HG02885 (cell line): ENCODE measurements around the gene TEF.

ENCODE experiments used
- ATAC-seq: cut with Tn5 transposase; IDR thresholded peaks from one replicate; pipeline ENCODE4 v1.9.1; 2021; ENCODE audit warnings: mild to moderate bottlenecking; ENCODE audit not compliant: unreplicated experiment, poor library complexity

The TEF gene

DNA sequence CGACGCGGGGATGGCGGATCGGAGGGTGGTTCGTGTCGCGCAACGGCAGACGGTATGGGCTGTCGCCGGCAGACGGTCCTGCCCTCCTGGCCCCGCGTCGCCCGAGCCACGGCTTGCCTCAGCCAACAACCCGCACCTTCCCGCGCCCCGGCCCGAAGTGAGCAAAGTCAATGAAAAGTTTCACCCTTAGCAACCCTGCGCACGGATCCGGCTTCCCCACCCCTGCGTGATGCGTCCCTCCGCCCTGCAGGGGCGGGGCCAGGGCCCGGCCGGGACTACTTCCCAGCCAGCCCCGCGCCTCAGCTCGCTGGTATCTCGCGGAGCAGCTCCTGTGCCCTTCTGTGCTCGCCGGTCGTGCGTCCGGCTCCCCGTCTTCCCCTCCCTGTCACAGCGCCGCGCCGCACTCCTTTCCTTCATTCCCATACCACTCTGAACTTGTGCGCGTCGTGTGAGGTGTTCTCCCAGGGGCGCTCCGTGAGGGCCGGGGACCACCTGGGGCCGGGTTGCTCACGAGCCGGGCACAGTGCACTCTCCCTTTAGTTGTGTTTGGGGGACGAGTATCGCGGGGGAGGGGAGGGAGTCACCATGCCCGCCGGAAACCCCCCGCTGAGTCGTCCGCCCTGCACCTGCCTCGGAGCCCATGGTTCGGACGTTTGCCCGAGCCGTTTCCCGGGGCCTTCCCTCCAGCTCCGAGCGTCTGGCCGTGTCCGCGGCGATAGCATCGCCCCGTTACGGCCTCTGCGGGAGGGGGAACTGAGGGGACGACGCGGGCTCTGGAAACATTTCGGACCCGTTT is 65.1 kb downstream of the TEF start, which contains the start of gene TOB2:
Gene TOB2, minus strand, starts transcription at position 163 of the 796 bp plus-strand sequence. CDS start 9,456 bp downstream, outside the sequence.
- peak; percentile 51 for ATAC-seq

DNA sequence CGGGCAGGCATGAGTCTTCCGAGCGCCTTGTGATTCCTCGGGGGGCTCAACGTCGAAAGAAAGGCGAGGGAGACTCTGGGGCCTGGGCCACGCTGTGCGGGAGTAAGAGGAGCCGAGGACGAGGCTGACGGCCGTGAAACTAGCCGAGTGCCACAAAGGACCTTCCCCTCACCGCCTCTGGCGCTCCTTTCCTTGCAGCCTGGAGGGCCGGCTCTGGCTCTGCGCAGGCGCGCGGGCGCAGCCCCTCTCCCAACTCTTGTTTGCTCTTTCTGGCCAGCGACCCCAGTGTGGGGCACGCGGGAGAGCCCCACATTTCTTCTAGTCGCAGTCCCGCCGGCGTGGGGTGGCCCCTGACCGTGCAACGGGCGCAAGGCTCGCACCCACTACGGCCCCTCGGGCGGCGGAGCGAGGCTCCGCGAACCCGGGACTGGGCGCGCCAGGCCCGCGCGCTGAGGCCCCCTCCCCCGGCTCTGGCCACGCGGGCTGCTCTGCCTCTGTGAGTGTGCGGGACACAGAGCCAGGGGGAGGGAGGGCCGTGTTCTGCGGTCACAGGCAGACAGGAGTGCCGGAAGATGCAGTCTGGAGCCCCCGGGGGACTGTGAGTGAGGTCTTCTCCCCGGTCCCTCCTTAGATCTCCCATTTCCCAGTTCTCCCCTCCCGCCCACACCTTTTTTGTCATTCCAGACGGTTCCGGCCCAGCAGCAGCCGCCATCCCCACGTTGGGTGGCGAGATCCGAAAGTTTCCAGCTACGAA is 65.9 kb downstream of the TEF start:
- ATAC-seq, result no peak

DNA sequence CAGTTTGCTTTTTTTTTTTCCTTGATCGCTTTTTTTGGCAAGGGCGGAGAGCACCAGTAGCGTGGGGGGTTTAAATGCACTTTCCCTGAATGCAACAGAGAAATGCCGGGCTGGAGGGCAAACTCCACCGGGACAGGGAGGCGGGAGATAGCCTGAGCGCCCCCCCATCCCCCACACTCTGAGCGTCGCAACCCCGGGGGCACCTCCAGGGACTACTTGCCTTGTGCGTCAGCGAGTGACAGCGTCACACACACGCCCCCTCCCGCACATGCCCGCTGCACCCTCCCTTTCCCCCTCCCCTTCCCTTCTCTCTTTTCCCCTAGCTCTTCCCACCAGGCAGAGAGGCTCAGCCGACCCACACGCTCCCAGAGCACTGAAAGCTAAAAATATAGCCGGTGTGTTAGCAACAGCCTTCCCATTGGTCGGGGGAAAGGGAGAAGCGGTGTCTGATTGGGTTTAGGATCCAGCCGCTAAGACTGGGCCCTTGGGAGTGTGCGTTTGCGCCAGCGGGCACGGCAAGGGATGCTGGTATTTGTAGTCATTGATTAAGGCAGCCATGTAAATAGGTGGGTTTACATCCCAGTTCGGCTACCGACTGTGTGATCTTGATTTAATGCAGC is 66.6 kb downstream of the TEF start:
- peak; percentile 54 for ATAC-seq
